LNCAP (cell line): ENCODE measurements around the gene GLS.

Source experiments
- CTCF ChIP-seq: fragments of 450-650 bp; IDR thresholded peaks from 2 replicates; pipeline ENCODE4 v1.5.1; 2017; ENCODE audit warnings: mild to moderate bottlenecking

GLS gene

GRCh38 chr2:190986221-190986953 is 105.8 kb downstream of the GLS start:
- no peak for TF ChIP-seq CTCF

GRCh38 chr2:190987116-190987515 is 106.5 kb downstream of the GLS start:
- TF ChIP-seq CTCF = no peak

- TF ChIP-seq CTCF = no peak
Observed at GRCh38 chr2:190987938-190988337, 107.3 kb downstream of the GLS start.

GRCh38 chr2:190988910-190989309 is 108.3 kb downstream of the GLS start:
- no peak for TF ChIP-seq CTCF

GRCh38 chr2:190990132-190990531 is 109.5 kb downstream of the GLS start:
- TF ChIP-seq CTCF = no peak

- TF ChIP-seq CTCF = no peak
Observed at GRCh38 chr2:190993292-190993643, 112.6 kb downstream of the GLS start.

GRCh38 chr2:190994148-190994547 is 113.5 kb downstream of the GLS start:
- no peak for TF ChIP-seq CTCF
